Adrenal gland (tissue), 12 donors: Measurements from ENCODE around the gene GPR142. TPM values are rescaled to one million over a fixed set of nuclear protein-coding genes. Genes with fewer than 3 reads are reported as not detected.

Source experiments
- DNase-seq, 7 donors: peaks; one replicate each; pipeline ENCODE4 v3.0.0-alpha.2; 2019 to 2020
- H3K27ac ChIP-seq, 5 donors: fragments of 200-600 bp; sonication (generic) in 4 of 5; 1 replicate in 3 of 5; 2 replicates in 2 of 5; pipeline versions ENCODE4 v1.5.1 to v1.8.0; 2016 to 2020; ENCODE audit warnings: mild to moderate bottlenecking in 1 of 5
- H3K27me3 ChIP-seq: fragments of 200-600 bp; 2 replicates; pipeline ENCODE4 v1.8.0; 2021
- H3K36me3 ChIP-seq, 2 donors: fragments of 200-600 bp; replicated peaks in 1 of 2; 1 replicate in 1 of 2; 2 replicates in 1 of 2; pipeline versions ENCODE4 v1.5.1 to v1.8.0; 2018 to 2022
- H3K4me1 ChIP-seq, 2 donors: fragments of 200-600 bp; replicated peaks in 1 of 2; 1 replicate in 1 of 2; 2 replicates in 1 of 2; pipeline versions ENCODE4 v1.5.1 to v1.8.0; 2018 to 2021
- H3K4me3 ChIP-seq, 4 donors: fragments of 200-600 bp; sonication (generic) in 3 of 4; one replicate each; pipeline ENCODE4 v1.5.1; 2016 to 2018
- H3K9me3 ChIP-seq, 3 donors: fragments of 200-600 bp; sonication (generic) in 1 of 3; replicated peaks in 1 of 3; 1 replicate in 2 of 3; 2 replicates in 1 of 3; pipeline versions ENCODE4 v1.5.1 to v1.8.0; 2016 to 2021
- CTCF ChIP-seq, 6 experiments: fragments of 450-650 bp in 4 of 6; fragments of 200-600 bp in 2 of 6; sonication (generic) in 1 of 6; IDR thresholded peaks; 1 replicate in 5 of 6; 2 replicates in 1 of 6; pipeline versions ENCODE4 v1.5.1 to v1.8.0; 2016 to 2021; ENCODE audit warnings: antibody characterized with exemption in 6 of 6, mild to moderate bottlenecking in 2 of 6, moderate library complexity in 1 of 6
- POLR2A ChIP-seq, 2 donors: fragments of 450-650 bp; IDR thresholded peaks; one replicate each; pipeline ENCODE4 v1.6.1; 2017; ENCODE audit warnings: antibody characterized with exemption in 2 of 2, mild to moderate bottlenecking in 2 of 2, moderate library complexity in 1 of 2
- WGBS, 4 donors: extraction: QIAGEN DNeasy Blood & Tissue Kit in 2 of 4; methylation state at CpG; one replicate each; pipeline versions ENCODE4 v1.1.5 to v1.1.7; 2013 to 2017; 5-methylcytosine and 5-hydroxymethylcytosine counted together
- intact Hi-C, 2 donors: fragments of 100-400 bp; cut with DNase I; formaldehyde crosslinking; loops; one replicate each; pipeline versions ENCODE4 v1.14.1 to v1.15.0; 2022 to 2023
- polyA plus RNA-seq, 3 donors: library from polyadenylated mRNA; stranded (reverse); fragments of 200-250 nt in 2 of 3; fragments of 350-450 nt in 1 of 3; fragmentation: Illumina TruSeq in 1 of 3; extraction: RNeasy Lipid Tissue Mini Kit (QIAGEN cat#74804) in 1 of 3; gene quantifications; one replicate each; pipeline ENCODE4 v1.2.3, GENCODE V29; 2013 to 2014
- total RNA-seq, 9 donors: library from RNA; depleted of rRNA in 4 of 9; stranded (reverse); fragments of >200 nt in 4 of 9; fragments of 120-200 nt in 1 of 9; fragmentation: NEBNext Ultra II Directional in 1 of 9; extraction: Animal tissue kit (Norgen Biotek cat#: 25700) in 1 of 9; gene quantifications; one replicate each; pipeline versions ENCODE4 v1.1.0 to v1.2.4, GENCODE V29; 2013 to 2023
- donor health status: healthy with polysubstance abuse.
- donor health status: Bipolar disorder and iron deficiency.
- donor health status: DM: yes; HTN: yes; CAD: no.
- donor health status: DM: no; HTN: no; CAD: no.
- donor health status: DM: no; HTN: no; CAD: no.
- donor health status: DM: yes; HTN: yes; CAD: no.

The GPR142 gene
- total and polyA plus RNA-seq, 12 donors, result 0.13 TPM; not detected in 11

DNA sequence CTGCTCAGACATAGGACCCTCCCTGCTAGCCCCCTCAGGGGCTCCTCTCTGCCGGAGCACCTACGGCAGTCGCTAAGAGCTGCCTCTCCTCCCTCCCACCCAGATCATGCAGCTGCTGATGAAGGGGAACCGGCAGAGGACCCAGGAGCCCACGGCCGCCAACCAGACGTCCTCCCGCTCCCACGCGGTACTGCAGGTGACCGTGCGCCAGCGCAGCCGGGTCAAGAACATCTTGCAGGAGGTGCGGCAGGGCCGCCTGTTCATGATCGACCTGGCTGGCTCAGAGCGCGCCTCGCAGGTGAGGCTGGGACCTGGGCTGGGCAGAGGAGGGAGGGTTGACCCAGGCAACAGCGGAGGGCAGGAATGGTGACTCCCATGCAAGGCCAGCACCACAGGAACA, 22.6 kb upstream of the GPR142 start:
- intact Hi-C loops, result no loop called here
- no peak for DNase-seq
- H3K9me3 ChIP-seq, result no peaks in the 10 kb centered on the region
- H3K4me3 ChIP-seq, result no peak overlapping the region
- no peak for TF ChIP-seq POLR2A (IDR thresholded peaks at IDR 0.05)
- TF ChIP-seq CTCF (IDR thresholded peaks at IDR 0.05), result no peak
- WGBS, 4 donors, result 77 to 88% (median 85%) methylated on average over 4 to 21 of the region's 21 CpGs
- no peaks in the 10 kb centered on the region for H3K36me3 ChIP-seq
- H3K27ac ChIP-seq, result no peak overlapping the region
- no peaks in the 10 kb centered on the region for H3K27me3 ChIP-seq
- H3K4me1 ChIP-seq, result no peaks in the 10 kb centered on the region

DNA sequence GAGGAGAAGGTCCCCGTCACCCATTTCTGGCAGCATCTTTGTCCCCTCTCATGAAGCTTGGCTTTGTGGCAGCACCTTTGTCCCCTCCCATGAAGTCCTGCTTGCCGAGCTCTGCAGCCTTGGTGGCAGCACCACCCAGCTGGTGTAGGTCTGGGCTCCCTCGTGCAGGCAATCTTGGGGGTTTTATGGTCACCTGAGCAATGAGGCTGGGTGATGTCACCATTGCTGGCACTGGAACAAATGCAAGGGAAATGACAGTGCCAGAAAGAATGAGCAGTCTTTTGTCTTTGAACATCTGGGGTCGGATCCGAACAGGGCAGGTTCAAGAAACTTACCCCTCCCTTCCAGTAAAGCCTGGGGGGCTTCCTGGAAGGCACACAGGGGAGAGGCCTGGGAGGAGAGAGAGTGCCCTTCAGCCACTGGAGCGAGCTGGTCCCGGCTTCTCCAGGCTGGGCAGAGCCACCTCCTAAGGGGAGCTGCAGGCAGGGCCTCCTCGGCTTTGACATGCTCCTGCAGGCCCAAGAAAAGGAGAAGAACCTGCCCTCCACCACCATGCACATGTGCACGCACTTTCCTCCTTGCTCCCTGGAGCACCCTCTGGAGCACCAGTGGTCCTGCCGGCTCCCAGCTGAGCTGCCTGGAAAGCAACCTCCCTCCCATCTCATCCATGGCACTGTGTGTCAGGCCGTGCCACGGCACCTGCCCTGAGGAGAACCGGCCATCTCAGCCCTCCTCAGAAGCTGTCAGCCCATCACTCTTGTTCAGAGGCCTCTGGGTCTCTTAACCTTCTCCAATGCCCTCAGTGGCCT, 21.7 kb upstream of the GPR142 start:
- intact Hi-C loops, result no loop called here
- Histone ChIP-seq H3K4me1 (no peaks in the 10 kb centered on the region), H3K36me3 (no peaks in the 10 kb centered on the region), H3K4me3 (no peak overlapping the region), H3K27ac (no peak overlapping the region), H3K27me3 (no peaks in the 10 kb centered on the region), H3K9me3 (no peaks in the 10 kb centered on the region)
- DNase-seq, result no peak
- no peak for TF ChIP-seq CTCF (IDR thresholded peaks at IDR 0.05)
- no peak for TF ChIP-seq POLR2A (IDR thresholded peaks at IDR 0.05)
- 72 to 88% (median 79%) methylated on average over 10 to 13 of the region's 13 CpGs for WGBS, 4 donors

- no peak for DNase-seq
- peaks cover 15% of the 10 kb centered on the region for H3K27me3 ChIP-seq
- WGBS, 4 donors, result 78 to 83% (median 82%) methylated on average over 4 to 14 of the region's 14 CpGs
- intact Hi-C loops, result no loop called here
- no peaks in the 10 kb centered on the region for H3K36me3 ChIP-seq
- H3K27ac ChIP-seq, result no peak overlapping the region
- no peaks in the 10 kb centered on the region for H3K4me1 ChIP-seq
- no peaks in the 10 kb centered on the region for H3K9me3 ChIP-seq
- H3K4me3 ChIP-seq, result no peak overlapping the region
- TF ChIP-seq POLR2A (IDR thresholded peaks at IDR 0.05) (no peak), CTCF (IDR thresholded peaks at IDR 0.05) (no peak)
Measured at GRCh38 chr17:74347646-74348045, 19.7 kb upstream of the GPR142 start.

GRCh38 chr17:74349120-74349519, 18.2 kb upstream of the GPR142 start:
- intact Hi-C loops, result no loop called here
- Histone ChIP-seq H3K4me1 (no peaks in the 10 kb centered on the region), H3K9me3 (no peaks in the 10 kb centered on the region), H3K4me3 (no peak overlapping the region), H3K27ac (no peak overlapping the region), H3K27me3 (peaks cover 27% of the 10 kb centered on the region), H3K36me3 (no peaks in the 10 kb centered on the region)
- DNase-seq, result no peak
- 64 to 81% (median 68%) methylated on average over 4 to 19 of the region's 19 CpGs for WGBS, 4 donors
- TF ChIP-seq CTCF (IDR thresholded peaks at IDR 0.05) (no peak), POLR2A (IDR thresholded peaks at IDR 0.05) (no peak)
